ENCODE measurements around the gene EHMT1.
A peak's percentile ranks its signal among the peaks of the same experiment; 100 is the strongest.

The EHMT1 gene

DNA sequence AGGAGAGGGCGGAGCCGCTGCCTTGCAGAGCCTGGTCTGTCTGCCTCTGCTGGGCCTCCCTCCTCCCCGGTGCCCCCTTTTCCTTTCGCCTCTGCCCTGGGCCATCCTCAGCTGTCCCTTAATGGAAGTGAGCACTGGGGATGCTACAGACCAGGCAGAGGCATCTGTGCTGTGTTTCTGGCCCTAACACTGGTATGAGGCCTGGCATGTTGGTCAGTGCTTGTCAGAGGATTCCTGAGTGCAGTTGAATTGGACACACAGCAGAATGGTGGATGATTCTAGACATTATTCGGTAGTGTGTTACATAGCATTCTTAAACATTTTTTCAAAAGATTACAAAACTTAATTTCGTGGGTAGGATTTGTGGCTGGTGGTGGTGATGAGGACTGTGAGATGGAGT is 88.6 kb downstream of the EHMT1 start:
- Mint-ChIP-seq H3K36me3 (ENCODE audit: low read depth) (peaks cover 45% of the 10 kb centered on the region), H3K4me3 (no peak overlapping the region), H3K27me3 (ENCODE audit: low read depth, poor library complexity) (no peaks in the 10 kb centered on the region), H3K27ac (peak overlapping the region; percentile 69), H3K4me1 (peaks cover 38% of the 10 kb centered on the region), H3K9me3 (peaks cover 20% of the 10 kb centered on the region)
- TF ChIP-seq, protein P1, sequence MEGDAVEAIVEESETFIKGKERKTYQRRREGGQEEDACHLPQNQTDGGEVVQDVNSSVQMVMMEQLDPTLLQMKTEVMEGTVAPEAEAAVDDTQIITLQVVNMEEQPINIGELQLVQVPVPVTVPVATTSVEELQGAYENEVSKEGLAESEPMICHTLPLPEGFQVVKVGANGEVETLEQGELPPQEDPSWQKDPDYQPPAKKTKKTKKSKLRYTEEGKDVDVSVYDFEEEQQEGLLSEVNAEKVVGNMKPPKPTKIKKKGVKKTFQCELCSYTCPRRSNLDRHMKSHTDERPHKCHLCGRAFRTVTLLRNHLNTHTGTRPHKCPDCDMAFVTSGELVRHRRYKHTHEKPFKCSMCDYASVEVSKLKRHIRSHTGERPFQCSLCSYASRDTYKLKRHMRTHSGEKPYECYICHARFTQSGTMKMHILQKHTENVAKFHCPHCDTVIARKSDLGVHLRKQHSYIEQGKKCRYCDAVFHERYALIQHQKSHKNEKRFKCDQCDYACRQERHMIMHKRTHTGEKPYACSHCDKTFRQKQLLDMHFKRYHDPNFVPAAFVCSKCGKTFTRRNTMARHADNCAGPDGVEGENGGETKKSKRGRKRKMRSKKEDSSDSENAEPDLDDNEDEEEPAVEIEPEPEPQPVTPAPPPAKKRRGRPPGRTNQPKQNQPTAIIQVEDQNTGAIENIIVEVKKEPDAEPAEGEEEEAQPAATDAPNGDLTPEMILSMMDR (IDR thresholded peaks at IDR 0.05): no peak
- DNase-seq: no peak

DNA sequence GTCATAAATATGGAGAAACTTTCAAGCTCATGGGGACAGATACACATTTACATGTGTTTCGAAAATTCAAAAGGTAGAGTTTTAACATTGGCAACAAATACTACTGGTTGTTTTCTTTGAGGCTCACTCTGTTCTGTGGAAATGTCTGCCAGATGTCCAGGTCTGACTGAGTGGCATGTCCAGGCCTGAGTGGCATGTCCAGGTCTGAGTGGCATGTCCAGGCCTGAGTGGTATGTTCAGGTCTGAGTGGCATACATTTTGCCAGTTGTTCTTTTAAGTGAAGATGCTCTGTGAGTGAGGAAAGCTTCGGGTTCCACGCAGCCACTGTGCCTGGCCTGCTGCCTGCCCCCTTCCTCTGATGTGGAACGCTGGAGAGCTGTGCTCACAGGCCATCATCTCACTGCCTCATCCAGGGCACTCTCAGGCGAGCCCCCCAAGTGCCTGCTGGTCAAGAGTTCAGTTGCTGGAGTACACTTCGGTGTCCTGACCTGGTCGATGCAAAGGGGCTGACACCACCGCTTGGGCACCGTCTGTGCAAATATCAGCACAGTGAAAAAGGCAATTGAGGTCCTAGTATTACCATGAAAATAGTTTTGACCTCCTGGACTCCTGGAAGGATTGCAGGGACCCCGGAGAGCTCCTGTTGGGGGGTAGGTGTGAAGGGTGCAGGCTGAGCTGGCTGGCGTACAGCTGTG is 89.9 kb downstream of the EHMT1 start:
- TF ChIP-seq, protein P1 (IDR thresholded peaks at IDR 0.05): no peak
- H3K27ac Mint-ChIP-seq: peak overlapping the region; percentile 68
- H3K36me3 Mint-ChIP-seq (ENCODE audit: low read depth): peaks cover 44% of the 10 kb centered on the region
- no peak overlapping the region for H3K4me3 Mint-ChIP-seq
- H3K4me1 Mint-ChIP-seq: peaks cover 37% of the 10 kb centered on the region
- H3K9me3 Mint-ChIP-seq: peaks cover 14% of the 10 kb centered on the region
- DNase-seq: no peak
- H3K27me3 Mint-ChIP-seq (ENCODE audit: low read depth, poor library complexity): no peaks in the 10 kb centered on the region

DNA sequence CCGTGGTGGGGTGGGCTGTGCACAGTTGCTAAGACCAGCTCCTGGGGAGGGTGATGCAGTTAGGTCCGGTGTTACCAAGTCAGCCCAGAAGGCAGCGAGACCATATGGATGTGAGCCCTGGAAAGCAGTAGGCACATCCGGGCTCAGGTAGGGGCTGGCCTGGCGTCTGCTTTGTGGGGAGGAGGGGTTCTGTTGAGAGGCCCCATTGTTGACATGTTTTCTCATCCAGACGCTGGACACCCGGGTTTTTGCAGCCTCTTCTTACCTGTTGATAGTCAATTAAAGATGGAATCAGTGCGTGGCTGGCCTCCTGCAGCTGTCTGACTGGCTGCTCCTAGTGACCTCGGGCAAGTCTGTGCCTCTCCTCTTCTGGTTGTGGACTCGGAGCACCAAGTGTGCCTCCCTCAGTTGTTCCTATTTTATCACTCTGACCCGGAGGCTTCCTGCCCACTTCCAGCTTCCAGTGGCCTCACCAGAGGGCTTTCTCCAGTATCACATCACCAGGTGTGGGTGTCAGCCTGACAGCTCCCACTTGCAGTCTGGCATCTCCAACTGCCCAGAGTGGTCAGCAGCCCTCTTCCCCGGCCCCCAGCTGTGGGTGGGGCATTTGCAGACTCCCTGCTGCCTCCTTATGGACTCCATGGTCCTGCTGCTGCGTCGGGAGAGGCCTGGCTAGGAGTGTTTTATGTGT is 90.8 kb downstream of the EHMT1 start:
- H3K4me3 Mint-ChIP-seq: no peak overlapping the region
- TF ChIP-seq, protein P1 (IDR thresholded peaks at IDR 0.05): no peak
- peaks cover 44% of the 10 kb centered on the region for H3K36me3 Mint-ChIP-seq (ENCODE audit: low read depth)
- DNase-seq: no peak
- H3K27me3 Mint-ChIP-seq (ENCODE audit: low read depth, poor library complexity): peaks cover 3% of the 10 kb centered on the region
- H3K27ac Mint-ChIP-seq: no peak overlapping the region
- peaks cover 31% of the 10 kb centered on the region for H3K4me1 Mint-ChIP-seq
- peaks cover 16% of the 10 kb centered on the region for H3K9me3 Mint-ChIP-seq

DNA sequence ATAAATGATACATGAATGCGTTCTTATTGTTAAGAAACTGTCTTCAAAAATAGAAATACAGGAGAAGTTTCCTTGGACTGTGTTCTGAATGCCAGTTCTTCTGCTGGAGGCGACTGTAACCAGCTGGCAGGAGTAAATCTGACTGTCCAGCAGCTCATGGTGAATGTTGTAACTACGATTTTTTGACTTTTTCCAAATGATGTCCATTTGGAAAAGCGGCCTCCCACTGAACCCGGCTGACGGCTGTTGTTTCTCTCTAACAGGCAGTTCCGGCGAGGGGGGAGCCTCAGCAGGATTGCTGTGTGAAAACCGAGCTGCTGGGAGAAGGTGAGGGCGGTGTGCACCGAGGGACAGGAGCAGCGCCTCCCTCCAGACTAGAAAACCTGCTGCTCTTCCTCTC is 91.9 kb downstream of the EHMT1 start:
- H3K36me3 Mint-ChIP-seq (ENCODE audit: low read depth): peaks cover 56% of the 10 kb centered on the region
- H3K27me3 Mint-ChIP-seq (ENCODE audit: low read depth, poor library complexity): peaks cover 3% of the 10 kb centered on the region
- H3K9me3 Mint-ChIP-seq: peaks cover 27% of the 10 kb centered on the region
- no peak overlapping the region for H3K4me3 Mint-ChIP-seq
- TF ChIP-seq, protein P1 (IDR thresholded peaks at IDR 0.05): no peak
- H3K27ac Mint-ChIP-seq: peak overlapping the region; percentile 60
- DNase-seq: no peak
- peaks cover 24% of the 10 kb centered on the region for H3K4me1 Mint-ChIP-seq

DNA sequence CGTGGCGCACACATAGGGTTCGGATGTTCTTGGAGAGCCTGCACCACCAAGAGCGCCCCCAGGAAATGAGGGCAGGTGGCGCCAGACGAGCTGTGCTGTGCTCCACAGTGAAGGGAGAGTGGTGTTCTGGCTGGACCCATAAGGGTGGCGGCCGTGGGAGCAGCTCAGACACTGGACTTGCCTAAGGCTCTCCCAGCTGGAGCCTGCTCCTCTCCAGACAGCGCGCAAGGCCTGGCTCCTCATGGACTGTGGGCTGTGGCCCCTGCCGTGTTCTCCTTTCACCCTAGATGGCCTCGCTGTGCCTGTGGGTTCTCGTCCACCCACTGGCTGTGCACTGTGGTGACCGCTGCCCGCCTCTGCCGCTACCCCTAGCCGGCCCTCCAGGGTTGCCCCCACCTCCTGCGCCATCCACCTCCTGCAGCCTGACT is 92.9 kb downstream of the EHMT1 start:
- Mint-ChIP-seq H3K4me3 (no peak overlapping the region), H3K9me3 (peaks cover 34% of the 10 kb centered on the region), H3K27me3 (ENCODE audit: low read depth, poor library complexity) (peaks cover 6% of the 10 kb centered on the region), H3K27ac (peak overlapping the region; percentile 50), H3K4me1 (peaks cover 24% of the 10 kb centered on the region), H3K36me3 (ENCODE audit: low read depth) (peaks cover 63% of the 10 kb centered on the region)
- TF ChIP-seq, protein P1 (IDR thresholded peaks at IDR 0.05): no peak
- DNase-seq: no peak

Data from nephron progenitor cell (in vitro differentiated cells).